HepG2 (cell line): ENCODE measurements around the gene LCAT. TPM values are rescaled to one million over a fixed set of nuclear protein-coding genes. Genes with fewer than 3 reads are reported as not detected.
A peak's percentile ranks its signal among the peaks of the same experiment; 100 is the strongest.

Source experiments
- EED ChIP-seq: sonication (generic); formaldehyde crosslinking; IDR thresholded peaks from 2 replicates; pipeline ENCODE4 v1.5.0; 2020; ENCODE audit warnings: mild to moderate bottlenecking, missing genetic modification reagents
- EHMT2 ChIP-seq: fragments of 200-600 bp; sonication (generic); IDR thresholded peaks from 2 replicates; pipeline ENCODE4 v1.7.0; 2017; ENCODE audit warnings: antibody characterized with exemption, low read depth, low read length, borderline replicate concordance
- GATAD2A ChIP-seq: IDR thresholded peaks from 2 replicates; pipeline ENCODE4 v1.6.1; 2016
- KLF6 ChIP-seq: IDR thresholded peaks from 2 replicates; pipeline ENCODE4 v1.8.0; 2016; ENCODE audit warnings: missing biosample characterization, missing genetic modification reagents
- MTA3 ChIP-seq: sonication (generic); formaldehyde crosslinking; IDR thresholded peaks from 2 replicates; pipeline ENCODE4 v1.4.0; 2020; ENCODE audit warnings: missing genetic modification reagents
- NCOR1 ChIP-seq: fragments of 200-600 bp; sonication (generic); IDR thresholded peaks from 2 replicates; pipeline ENCODE4 v1.7.0; 2017; ENCODE audit warnings: antibody characterized with exemption, low read length, borderline replicate concordance
- NFE2 ChIP-seq: sonication (generic); formaldehyde crosslinking; IDR thresholded peaks from 2 replicates; pipeline ENCODE4 v1.4.0; 2020; ENCODE audit warnings: missing genetic modification reagents
- PCBP2 ChIP-seq: fragments of 200-400 bp; formaldehyde crosslinking; optimal IDR thresholded peaks from 2 replicates; pipeline ENCODE3; 2018; ENCODE audit warnings: low read length, low read depth; ENCODE audit not compliant: poor library complexity, severe bottlenecking
- PHF20 ChIP-seq: sonication (generic); formaldehyde crosslinking; IDR thresholded peaks from 2 replicates; pipeline ENCODE4 v1.5.0; 2020; ENCODE audit warnings: mild to moderate bottlenecking, missing genetic modification reagents
- POLR2AphosphoS2 ChIP-seq: IDR thresholded peaks from 2 replicates; pipeline ENCODE4 v1.6.1; 2011; ENCODE audit warnings: low read depth, low read length, improper control_type of control experiment
- RBM22 ChIP-seq: fragments of 200-400 bp; formaldehyde crosslinking; optimal IDR thresholded peaks from 2 replicates; pipeline ENCODE3; 2017; ENCODE audit warnings: mild to moderate bottlenecking, low read length, moderate library complexity
- REPIN1 ChIP-seq: sonication (generic); formaldehyde crosslinking; IDR thresholded peaks from 2 replicates; pipeline ENCODE4 v1.8.0; 2022; ENCODE audit warnings: missing genetic modification reagents, low read depth, mild to moderate bottlenecking, borderline replicate concordance
- RNF2 ChIP-seq: fragments of 450-650 bp; conservative IDR thresholded peaks from 2 replicates; pipeline ENCODE4 v1.6.1; 2016; ENCODE audit warnings: low read depth
- SNAPC2 ChIP-seq: sonication (generic); formaldehyde crosslinking; IDR thresholded peaks from 2 replicates; pipeline ENCODE4 v1.8.1; 2022; ENCODE audit warnings: mild to moderate bottlenecking, missing genetic modification reagents
- ZC3H4 ChIP-seq: sonication (generic); formaldehyde crosslinking; IDR thresholded peaks from 2 replicates; pipeline ENCODE4 v1.4.0; 2020; ENCODE audit warnings: missing genetic modification reagents, borderline replicate concordance
- ZNF251 ChIP-seq: sonication (generic); formaldehyde crosslinking; IDR thresholded peaks from 2 replicates; pipeline ENCODE4 v1.9.0; 2021; ENCODE audit warnings: mild to moderate bottlenecking, missing genetic modification reagents
- ZNF317 ChIP-seq: sonication (generic); formaldehyde crosslinking; IDR thresholded peaks from 2 replicates; pipeline ENCODE4 v1.5.0; 2020; ENCODE audit warnings: mild to moderate bottlenecking, missing genetic modification reagents
- ZNF629 ChIP-seq: sonication (generic); formaldehyde crosslinking; conservative IDR thresholded peaks from 2 replicates; pipeline ENCODE4 v1.5.0; 2020; ENCODE audit warnings: missing genetic modification reagents
- ZNF773 ChIP-seq: sonication (generic); formaldehyde crosslinking; IDR thresholded peaks from 2 replicates; pipeline ENCODE4 v1.4.0; 2020; ENCODE audit warnings: missing genetic modification reagents, borderline replicate concordance
- ZNF883 ChIP-seq: sonication (generic); formaldehyde crosslinking; IDR thresholded peaks from 2 replicates; pipeline ENCODE4 v1.5.1; 2020; ENCODE audit warnings: mild to moderate bottlenecking, missing genetic modification reagents; ENCODE audit errors: not compliant biosample characterization
- polyA plus RNA-seq, 8 experiments: library from polyadenylated mRNA; depleted of rRNA in 3 of 8; stranded (reverse) in 7 of 8; unstranded in 1 of 8; fragments of >200 nt; fragmentation: Illumina TruSeq in 4 of 8; extraction: Trizol in 4 of 8; gene quantifications; 2 replicates each; pipeline versions ENCODE4 v1.2.1 to v1.2.3, GENCODE V29; 2011 to 2016; ENCODE audit warnings: low read depth in 4 of 8, missing spikeins in 1 of 8, mixed read lengths in 1 of 8; ENCODE audit not compliant: insufficient read depth in 1 of 8
- total RNA-seq, 5 experiments: library from RNA; depleted of rRNA; stranded (reverse); fragments of >200 nt; fragmentation: Illumina TruSeq; extraction: Trizol; gene quantifications; 2 replicates each; pipeline ENCODE4 v1.2.3, GENCODE V29; 2016; ENCODE audit warnings: low read depth in 1 of 5
- TF ChIP-seq, protein P1 (sequence below): sonication (generic); formaldehyde crosslinking; IDR thresholded peaks from 2 replicates; pipeline ENCODE4 v1.8.1; 2022; ENCODE audit warnings: low read depth, mild to moderate bottlenecking, missing genetic modification reagents
- TF ChIP-seq, protein P2 (sequence below): IDR thresholded peaks from 2 replicates; pipeline ENCODE4 v1.6.1; 2016; ENCODE audit warnings: low read depth, borderline replicate concordance
- TF ChIP-seq, protein P3 (sequence below): sonication (generic); formaldehyde crosslinking; IDR thresholded peaks from 2 replicates; pipeline ENCODE4 v1.4.0; 2020; ENCODE audit warnings: missing genetic modification reagents, borderline replicate concordance
- TF ChIP-seq, protein P4 (sequence below): sonication (generic); formaldehyde crosslinking; IDR thresholded peaks from 2 replicates; pipeline ENCODE4 v1.4.0; 2020; ENCODE audit warnings: missing genetic modification reagents, mild to moderate bottlenecking, borderline replicate concordance

LCAT gene
- total and polyA plus RNA-seq, 2 of the 13 experiments (the other 11 are each of a cell fraction or from before 2014, with no cell fraction given): 36.1 to 38.9 TPM

DNA sequence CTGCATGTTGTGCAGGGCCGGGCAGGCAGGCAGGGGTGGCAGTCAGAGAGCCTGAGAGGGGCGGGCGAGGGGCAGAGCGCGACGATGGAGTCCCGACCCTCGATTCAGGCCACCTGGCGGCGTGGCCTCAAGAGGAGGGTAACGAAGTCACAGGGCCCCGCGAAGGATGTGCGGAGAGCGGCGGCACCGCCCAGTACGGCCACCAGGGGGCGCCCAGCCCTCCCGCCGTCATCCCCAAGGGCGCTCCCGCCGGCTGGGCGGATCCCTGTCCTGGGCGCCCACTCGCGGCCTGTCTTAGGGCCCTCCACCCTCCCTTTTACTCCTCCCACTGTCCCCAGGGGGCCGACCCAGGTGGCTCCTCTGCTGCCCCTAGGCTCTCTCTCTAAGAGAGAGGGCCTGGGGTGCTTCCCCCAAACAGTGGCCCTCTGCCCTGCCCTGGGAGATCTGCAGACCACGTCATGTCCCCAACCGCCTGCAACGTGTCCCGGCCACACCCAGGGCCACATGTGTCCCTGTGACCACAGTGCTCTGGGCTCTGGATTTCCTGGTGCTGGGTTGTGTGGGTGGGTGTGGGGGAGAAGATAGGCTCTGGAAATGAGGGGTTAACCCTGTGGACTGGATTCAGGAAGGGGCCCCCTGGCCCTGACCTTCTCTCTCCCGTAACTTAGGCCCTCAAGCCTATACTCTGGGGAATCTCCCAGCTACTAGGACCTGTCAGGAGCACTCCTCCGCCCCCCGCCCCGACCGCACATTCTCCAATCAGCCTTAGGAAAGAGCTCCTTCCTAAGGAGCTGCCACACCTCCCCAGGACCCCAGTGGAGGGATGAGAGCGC is 49.5 kb upstream of the LCAT start (continued):
- TF ChIP-seq, protein P1, sequence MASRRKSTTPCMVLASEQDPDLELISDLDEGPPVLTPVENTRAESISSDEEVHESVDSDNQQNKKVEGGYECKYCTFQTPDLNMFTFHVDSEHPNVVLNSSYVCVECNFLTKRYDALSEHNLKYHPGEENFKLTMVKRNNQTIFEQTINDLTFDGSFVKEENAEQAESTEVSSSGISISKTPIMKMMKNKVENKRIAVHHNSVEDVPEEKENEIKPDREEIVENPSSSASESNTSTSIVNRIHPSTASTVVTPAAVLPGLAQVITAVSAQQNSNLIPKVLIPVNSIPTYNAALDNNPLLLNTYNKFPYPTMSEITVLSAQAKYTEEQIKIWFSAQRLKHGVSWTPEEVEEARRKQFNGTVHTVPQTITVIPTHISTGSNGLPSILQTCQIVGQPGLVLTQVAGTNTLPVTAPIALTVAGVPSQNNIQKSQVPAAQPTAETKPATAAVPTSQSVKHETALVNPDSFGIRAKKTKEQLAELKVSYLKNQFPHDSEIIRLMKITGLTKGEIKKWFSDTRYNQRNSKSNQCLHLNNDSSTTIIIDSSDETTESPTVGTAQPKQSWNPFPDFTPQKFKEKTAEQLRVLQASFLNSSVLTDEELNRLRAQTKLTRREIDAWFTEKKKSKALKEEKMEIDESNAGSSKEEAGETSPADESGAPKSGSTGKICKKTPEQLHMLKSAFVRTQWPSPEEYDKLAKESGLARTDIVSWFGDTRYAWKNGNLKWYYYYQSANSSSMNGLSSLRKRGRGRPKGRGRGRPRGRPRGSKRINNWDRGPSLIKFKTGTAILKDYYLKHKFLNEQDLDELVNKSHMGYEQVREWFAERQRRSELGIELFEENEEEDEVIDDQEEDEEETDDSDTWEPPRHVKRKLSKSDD (CRISPR knock-in tag): no peak
- peak; percentile 51 for TF ChIP-seq RNF2
- peak; percentile 44; the same call in 1 of the 2 replicates for TF ChIP-seq ZC3H4 (CRISPR knock-in tag)
- TF ChIP-seq PCBP2: no peak
- no peak for TF ChIP-seq NCOR1
- TF ChIP-seq EED (CRISPR knock-in tag): 0 out of 2 replicates have a peak, but pooled peaks have one; percentile 38
- TF ChIP-seq, protein P2, sequence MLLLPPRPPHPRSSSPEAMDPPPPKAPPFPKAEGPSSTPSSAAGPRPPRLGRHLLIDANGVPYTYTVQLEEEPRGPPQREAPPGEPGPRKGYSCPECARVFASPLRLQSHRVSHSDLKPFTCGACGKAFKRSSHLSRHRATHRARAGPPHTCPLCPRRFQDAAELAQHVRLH (CRISPR knock-in tag): peak; percentile 92; the same call in 1 of the 2 replicates
- no peak for TF ChIP-seq SNAPC2 (CRISPR knock-in tag)
- TF ChIP-seq, protein P3, sequence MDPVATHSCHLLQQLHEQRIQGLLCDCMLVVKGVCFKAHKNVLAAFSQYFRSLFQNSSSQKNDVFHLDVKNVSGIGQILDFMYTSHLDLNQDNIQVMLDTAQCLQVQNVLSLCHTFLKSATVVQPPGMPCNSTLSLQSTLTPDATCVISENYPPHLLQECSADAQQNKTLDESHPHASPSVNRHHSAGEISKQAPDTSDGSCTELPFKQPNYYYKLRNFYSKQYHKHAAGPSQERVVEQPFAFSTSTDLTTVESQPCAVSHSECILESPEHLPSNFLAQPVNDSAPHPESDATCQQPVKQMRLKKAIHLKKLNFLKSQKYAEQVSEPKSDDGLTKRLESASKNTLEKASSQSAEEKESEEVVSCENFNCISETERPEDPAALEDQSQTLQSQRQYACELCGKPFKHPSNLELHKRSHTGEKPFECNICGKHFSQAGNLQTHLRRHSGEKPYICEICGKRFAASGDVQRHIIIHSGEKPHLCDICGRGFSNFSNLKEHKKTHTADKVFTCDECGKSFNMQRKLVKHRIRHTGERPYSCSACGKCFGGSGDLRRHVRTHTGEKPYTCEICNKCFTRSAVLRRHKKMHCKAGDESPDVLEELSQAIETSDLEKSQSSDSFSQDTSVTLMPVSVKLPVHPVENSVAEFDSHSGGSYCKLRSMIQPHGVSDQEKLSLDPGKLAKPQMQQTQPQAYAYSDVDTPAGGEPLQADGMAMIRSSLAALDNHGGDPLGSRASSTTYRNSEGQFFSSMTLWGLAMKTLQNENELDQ (CRISPR knock-in tag): no peak
- TF ChIP-seq ZNF317 (CRISPR knock-in tag): 0 out of 2 replicates have a peak, but pooled peaks have one; percentile 39
- no peak for TF ChIP-seq PHF20 (CRISPR knock-in tag)
- TF ChIP-seq RBM22: no peak
- TF ChIP-seq ZNF773 (CRISPR knock-in tag): peak; percentile 37; the same call in 1 of the 2 replicates
- TF ChIP-seq ZNF883 (CRISPR knock-in tag): peak; percentile 69
- TF ChIP-seq KLF6 (CRISPR knock-in tag): peak; percentile 96
- no peak for TF ChIP-seq ZNF629 (CRISPR knock-in tag)
- no peak for TF ChIP-seq EHMT2
- TF ChIP-seq NFE2 (CRISPR knock-in tag): 0 out of 2 replicates have a peak, but pooled peaks have one; percentile 40
- TF ChIP-seq GATAD2A (CRISPR knock-in tag): peak; percentile 66
- TF ChIP-seq REPIN1: peak; percentile 70
- TF ChIP-seq, protein P4, sequence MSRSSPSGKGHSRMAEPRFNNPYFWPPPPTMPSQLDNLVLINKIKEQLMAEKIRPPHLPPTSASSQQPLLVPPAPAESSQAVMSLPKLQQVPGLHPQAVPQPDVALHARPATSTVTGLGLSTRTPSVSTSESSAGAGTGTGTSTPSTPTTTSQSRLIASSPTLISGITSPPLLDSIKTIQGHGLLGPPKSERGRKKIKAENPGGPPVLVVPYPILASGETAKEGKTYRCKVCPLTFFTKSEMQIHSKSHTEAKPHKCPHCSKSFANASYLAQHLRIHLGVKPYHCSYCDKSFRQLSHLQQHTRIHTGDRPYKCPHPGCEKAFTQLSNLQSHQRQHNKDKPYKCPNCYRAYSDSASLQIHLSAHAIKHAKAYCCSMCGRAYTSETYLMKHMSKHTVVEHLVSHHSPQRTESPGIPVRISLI (CRISPR knock-in tag): peak; percentile 44; the same call in 1 of the 2 replicates
- no peak for TF ChIP-seq MTA3 (CRISPR knock-in tag)
- TF ChIP-seq POLR2AphosphoS2: no peak
- no peak for TF ChIP-seq ZNF251 (CRISPR knock-in tag)
